H1 (cell line): Measurements from ENCODE around the gene RBM20. TPM values are rescaled to one million over a fixed set of nuclear protein-coding genes. Genes with fewer than 3 reads are reported as not detected.

Source experiments
- CREB1 ChIP-seq: IDR thresholded peaks from 2 replicates; pipeline ENCODE4 v1.6.1; 2012; ENCODE audit warnings: inconsistent platforms
- EZH2 ChIP-seq: fragments of 200-600 bp; sonication (generic); IDR thresholded peaks from 2 replicates; pipeline ENCODE4 v1.7.1; 2012; ENCODE audit warnings: low read depth, mild to moderate bottlenecking, moderate library complexity, low read length, inconsistent platforms; ENCODE audit not compliant: severe bottlenecking
- JUN ChIP-seq: IDR thresholded peaks from 2 replicates; pipeline ENCODE4 v1.6.1; 2011; ENCODE audit warnings: low read depth, mild to moderate bottlenecking, improper control_type of control experiment, low read length
- KDM5A ChIP-seq: fragments of 200-600 bp; IDR thresholded peaks from 2 replicates; pipeline ENCODE4 v1.7.1; 2012; ENCODE audit warnings: mild to moderate bottlenecking, low read length, inconsistent platforms, mixed read lengths
- RAD21 ChIP-seq, 2 experiments: IDR thresholded peaks in 1 of 2; conservative IDR thresholded peaks in 1 of 2; 2 replicates each; pipeline ENCODE4 v1.6.1; 2011; ENCODE audit warnings: low read depth in 2 of 2, low read length in 2 of 2, improper control_type of control experiment in 1 of 2, inconsistent platforms in 1 of 2, mild to moderate bottlenecking in 1 of 2, moderate library complexity in 1 of 2
- SP1 ChIP-seq: IDR thresholded peaks from 2 replicates; pipeline ENCODE4 v1.6.1; 2011; ENCODE audit warnings: low read depth, low read length
- TAF7 ChIP-seq: optimal IDR thresholded peaks from 2 replicates; pipeline ENCODE3; 2011; ENCODE audit warnings: low read depth, mild to moderate bottlenecking, inconsistent platforms, low read length, moderate library complexity, borderline replicate concordance
- polyA plus RNA-seq, 7 experiments: library from polyadenylated mRNA; depleted of rRNA in 3 of 7; stranded (reverse) in 5 of 7; unstranded in 2 of 7; fragments of >200 nt in 5 of 7; fragments of 200-250 nt in 2 of 7; gene quantifications; 1 replicate in 5 of 7; 2 replicates in 1 of 7; 4 replicates in 1 of 7; pipeline versions ENCODE4 v1.2.1 to v1.2.3, GENCODE V29; 2011 to 2013; ENCODE audit warnings: missing spikeins in 2 of 7, mixed read lengths in 2 of 7
- total RNA-seq: library from RNA; stranded (reverse); fragmentation: NEBNext Ultra II Directional; extraction: Animal tissue kit (Norgen Biotek cat#: 25700); gene quantifications from 2 replicates; pipeline ENCODE4 v1.2.1, GENCODE V29; 2021

Gene RBM20
- total and polyA plus RNA-seq, 2 of the 8 experiments (the other 6 are each of a cell fraction or from before 2014, with no cell fraction given): 0.05 to 0.63 TPM

GRCh38 chr10:110845192-110845755 lies 201.1 kb downstream of the RBM20 start (continued):
- TF ChIP-seq KDM5A (no peak), EZH2 (no peak), RAD21 (IDR thresholded peaks at IDR 0.05 in 1 of 2, conservative IDR thresholded peaks at IDR 0.05 in 1 of 2; ENCODE audit: low read depth in 2 of 2, low read length in 2 of 2) (no peak), JUN (no peak), SP1 (no peak), TAF7 (no peak), CREB1 (no peak)
- TF ChIP-seq, all 59 proteins: peak for 0
